Ureter (tissue), 1 donor: Measurements from ENCODE around the gene PNRC2. TPM values are rescaled to one million over a fixed set of nuclear protein-coding genes. Genes with fewer than 3 reads are reported as not detected.

Experiments
- DNase-seq: peaks from one replicate; pipeline ENCODE4 v3.0.0-alpha.2; 2020; ENCODE audit warnings: low spot score
- total RNA-seq: library from RNA; stranded (reverse); gene quantifications from one replicate; pipeline ENCODE4 v1.2.4, GENCODE V29; 2023
- donor health status: DM: yes; HTN: yes; CAD: no.

Gene PNRC2
- total RNA-seq = 101 TPM

- DNase-seq = peak; percentile 98
These were observed at the start of gene PNRC2 for GRCh38 chr1:23959461-23960290. TSS of gene PNRC2 (plus strand) at chr1:23959828. CDS start at chr1:23961458, 1,630 bp downstream.

DNA sequence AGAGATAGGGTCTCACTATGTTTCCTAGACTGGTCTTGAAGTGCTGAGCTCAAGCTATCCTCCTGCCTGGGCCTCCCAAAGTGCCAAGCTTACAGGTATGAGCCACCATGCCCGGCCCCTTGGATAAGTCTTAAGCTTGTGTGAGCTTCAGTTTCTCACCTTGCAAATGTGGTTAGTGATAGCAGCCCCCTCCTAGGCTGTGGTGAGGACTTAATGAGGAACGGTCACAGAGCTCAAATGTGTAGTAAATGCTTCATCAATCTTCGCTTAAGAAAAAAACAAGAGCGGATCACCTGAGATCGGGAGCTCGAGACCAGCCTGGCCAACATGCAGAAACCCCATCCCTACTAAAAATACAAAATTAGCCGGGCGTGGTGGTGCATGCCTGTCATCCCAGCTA, 49.5 kb upstream of the PNRC2 start:
- no peak for DNase-seq

GRCh38 chr1:23910553-23911246, 48.9 kb upstream of the PNRC2 start:
- DNase-seq = no peak

DNA sequence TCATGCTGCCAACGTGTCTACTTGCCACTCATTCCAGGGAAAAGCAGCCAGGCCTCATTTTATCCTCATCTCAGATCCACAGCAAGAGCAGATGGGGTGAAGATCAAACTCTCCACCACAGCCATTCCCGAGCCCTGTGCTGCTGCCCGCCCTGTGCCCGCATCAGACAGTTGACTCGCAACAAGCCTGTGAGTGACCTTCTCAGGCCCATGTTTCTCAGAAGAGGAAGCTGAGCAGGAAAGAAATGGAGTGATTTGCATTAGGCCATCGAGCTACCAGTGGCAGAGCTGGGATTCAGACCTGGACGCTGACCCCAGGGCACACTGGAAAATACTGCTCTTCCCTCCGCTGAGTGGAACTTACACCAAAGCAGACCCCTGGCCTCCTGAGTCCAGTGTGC, 47.7 kb upstream of the PNRC2 start:
- DNase-seq = no peak

DNA sequence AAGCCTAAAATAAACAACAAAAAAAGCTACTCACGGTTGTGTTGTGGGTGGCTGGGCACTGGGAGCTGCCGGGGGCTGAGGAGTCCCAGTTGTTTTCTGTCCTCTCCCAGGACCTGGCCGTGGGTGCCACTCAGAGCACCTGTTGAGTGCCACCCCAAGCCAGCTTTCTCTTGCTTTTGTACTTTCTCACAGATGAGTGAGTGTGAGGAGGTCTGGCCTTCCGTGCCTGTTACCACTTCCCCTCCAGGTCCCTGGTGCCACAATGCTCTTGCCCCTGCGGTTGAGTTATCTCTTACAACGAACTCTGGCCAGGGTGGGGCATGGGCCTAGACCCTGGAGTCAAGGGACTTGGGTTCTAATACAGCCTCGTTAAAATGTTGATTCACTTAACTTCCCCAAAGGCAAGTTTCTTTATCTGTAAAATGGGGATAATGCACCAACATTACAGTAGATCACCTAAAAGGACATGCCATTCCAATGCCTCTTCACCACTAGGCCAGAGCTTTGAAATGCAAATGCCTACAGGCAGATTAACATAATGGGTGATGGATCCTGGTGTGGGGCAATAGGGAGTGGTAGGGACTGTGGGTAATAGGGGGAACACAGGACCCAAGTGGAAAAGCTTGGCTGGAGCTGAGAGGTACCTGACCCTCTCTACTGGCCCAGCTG, 46.3 kb upstream of the PNRC2 start, which contains the start of gene CNR2:
TSS of gene CNR2 (minus strand) at position 151 of the 669 bp plus-strand sequence. CDS start 37,745 bp downstream, outside the sequence.
- no peak for DNase-seq

DNA sequence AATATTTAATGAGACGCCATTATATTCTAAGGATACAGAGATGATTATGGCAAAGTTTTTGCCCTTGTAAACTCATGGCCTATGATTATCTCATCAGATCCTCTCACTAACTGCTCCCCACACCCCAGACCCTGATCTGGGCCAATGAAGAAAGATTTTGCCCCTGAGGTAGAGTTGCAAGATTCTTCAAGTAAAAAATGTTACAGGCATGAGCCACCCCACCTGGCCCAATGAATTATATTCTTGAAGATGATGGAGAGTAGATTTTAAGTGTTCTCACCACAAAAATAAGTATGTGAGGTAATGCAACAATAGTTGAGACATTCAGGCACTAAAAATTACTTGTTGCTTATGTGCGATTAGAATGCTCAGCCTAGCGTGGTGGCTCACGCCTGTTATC, 44.7 kb upstream of the PNRC2 start:
- DNase-seq = no peak

DNA sequence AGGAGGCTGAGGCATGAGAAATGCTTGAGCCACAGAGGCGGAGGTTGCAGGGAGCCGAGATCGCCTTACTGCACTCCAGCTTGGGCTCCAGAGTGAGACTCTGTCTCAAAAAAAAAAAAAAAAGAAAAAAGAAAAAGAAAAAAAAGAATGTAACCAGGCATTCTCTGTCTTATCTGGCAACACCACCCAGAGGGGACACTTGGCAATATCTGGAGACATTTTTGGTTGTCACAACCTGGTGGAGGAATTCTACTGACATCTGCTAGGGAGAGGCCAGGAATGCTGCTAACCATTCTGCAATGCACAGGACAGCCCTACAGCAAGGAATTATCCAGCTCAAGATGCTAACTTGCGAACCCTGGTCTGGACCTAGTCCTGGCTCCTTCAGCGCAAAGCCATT, 44.2 kb upstream of the PNRC2 start:
- no peak for DNase-seq

DNA sequence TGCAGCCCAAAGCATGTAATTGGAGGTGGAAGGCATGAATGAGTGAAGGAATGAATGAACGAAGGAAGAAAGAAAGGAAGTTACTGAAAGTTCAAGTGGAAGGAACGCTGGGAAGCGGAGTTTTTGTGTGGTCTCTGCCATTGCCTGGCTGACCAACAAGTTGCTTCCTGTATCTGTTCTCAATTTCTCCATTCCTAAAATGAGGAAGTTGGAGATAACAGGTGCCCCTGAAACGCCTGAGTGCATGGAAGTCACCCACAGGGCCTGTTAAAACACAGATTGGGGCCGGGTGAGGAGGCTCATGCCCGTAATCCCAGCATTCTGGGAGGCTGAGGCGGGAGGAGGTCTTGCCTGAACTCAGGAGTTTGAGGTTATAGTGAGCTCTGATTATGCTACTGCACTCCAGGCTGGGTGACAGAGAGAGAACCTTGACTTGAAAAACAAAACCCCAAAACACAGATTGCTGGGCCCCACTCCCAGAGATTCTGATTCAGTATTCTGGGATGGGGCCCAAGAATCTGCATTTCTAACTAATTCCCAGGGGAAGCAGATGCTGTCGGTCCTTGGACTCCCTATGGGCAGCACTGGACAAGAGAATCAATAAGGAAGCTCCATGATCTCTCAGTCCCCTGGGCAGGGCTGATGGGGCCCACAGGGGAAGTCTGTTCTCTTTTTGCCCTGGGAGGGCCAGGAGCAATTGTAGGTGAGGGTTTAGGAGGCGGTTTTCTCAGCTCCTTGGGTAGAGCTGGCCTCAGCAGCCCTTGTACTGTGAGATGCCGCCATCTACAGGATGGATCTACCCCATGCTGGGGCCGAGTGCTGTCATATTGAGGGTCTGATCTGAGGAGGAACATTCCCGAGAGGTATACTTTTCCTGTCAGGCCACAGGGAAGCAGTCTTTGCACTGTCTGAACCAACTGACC, 43.2 kb upstream of the PNRC2 start:
- peak; percentile 77 for DNase-seq

- DNase-seq = no peak
These were observed 37.2 kb upstream of the PNRC2 start for GRCh38 chr1:23922321-23922943.

DNA sequence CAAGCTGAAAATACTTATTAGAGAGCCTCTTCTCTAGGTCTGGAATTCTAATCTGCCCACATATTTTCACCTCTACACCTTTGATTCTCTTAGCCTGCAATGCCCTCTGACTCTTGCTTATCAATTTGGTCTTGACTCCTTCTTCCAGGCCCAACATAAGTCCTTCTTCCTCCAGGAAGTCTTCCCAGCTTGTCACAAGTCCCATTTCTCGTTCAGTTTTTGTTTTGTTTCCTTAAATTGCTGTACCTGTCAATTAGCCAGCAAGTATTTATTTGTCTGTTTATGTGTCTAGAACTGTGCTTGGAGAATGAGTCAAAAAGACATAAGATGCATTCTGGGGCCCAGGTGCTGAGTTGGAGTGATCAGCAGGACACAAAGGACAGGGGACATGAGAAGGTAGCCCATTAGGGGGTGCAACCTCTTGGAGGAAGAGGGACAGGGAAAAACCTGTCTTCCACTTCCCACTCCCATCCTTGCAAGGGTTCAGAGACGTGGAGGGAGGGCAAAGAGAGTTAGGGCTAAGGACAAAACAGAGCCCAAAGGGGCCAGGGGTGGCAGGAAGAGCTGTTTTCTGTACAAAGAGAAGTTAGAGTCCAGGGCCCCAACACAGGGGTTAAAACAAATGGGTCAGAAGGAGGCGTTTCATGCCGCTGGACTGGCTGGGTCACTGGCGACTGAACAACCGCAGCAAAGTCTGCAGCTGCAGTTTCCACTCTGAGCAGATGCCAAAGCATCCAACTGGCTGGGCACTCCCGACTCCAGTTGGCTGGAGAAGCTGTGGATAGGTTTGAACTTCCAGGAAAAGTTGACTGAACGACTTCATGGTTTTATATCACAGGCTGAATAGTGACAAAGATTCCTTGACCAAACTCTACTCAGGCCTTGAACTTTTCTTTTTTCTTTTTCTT, 35.8 kb upstream of the PNRC2 start:
- no peak for DNase-seq

DNA sequence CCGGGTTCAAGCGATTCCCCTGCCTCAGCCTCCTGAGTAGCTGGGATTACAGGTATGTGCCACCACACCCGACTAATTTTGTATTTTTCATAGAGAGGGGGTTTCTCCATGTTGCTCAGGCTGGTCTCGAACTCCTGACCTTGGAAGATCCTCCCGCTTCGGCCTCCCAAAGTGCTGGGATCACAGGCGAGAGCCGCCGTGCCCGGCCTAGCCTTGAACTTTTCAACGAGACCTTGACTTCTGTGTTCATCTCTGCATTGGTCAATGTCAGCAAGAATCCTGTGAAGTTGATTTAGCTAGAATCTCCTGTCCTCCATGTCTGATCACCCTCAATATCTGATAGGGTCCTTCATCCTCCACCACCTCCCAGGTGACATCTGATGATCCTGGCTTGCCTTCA, 35.0 kb upstream of the PNRC2 start:
- no peak for DNase-seq

- no peak for DNase-seq
These were observed 34.3 kb upstream of the PNRC2 start for GRCh38 chr1:23925279-23925678.

DNA sequence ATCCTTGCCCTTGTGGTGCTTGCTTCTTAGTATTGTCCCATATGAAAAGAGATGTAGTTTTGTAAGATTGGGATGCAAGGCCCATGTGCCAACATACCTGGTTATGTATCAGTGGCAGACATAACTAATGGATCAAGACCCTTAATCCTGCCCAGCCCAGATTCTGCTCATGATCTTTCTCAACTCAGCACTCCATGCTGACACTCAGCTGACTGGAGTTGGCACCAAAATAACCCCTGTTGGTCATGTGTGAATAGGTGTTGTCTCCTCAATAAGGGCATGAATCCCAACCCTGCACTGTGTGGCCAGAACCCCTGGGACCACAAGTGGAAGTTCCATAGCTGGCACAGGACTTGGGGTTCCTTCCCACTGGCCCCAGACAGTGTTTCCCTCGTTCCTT, 32.5 kb upstream of the PNRC2 start:
- no peak for DNase-seq

DNA sequence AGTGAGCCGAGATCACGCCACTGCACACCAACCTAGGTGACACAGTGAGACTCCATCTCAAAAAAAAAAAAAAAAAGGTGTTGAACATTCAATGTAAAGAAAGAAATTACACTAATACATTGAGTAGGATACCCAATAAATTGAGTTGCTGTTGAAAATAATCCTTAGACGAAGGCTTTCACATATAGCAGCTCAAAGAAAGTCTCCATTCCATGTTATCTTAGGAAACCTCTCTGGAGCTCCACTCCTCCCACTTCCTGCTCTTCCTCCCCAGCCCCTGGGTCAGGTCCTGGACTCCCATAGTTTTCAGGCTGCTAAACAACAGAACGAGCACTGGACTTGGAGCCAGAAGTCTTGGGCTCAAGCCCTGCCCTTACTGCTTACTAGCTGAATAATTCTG, 30.8 kb upstream of the PNRC2 start:
- no peak for DNase-seq

GRCh38 chr1:23930270-23930669, 29.4 kb upstream of the PNRC2 start:
- DNase-seq = no peak

DNA sequence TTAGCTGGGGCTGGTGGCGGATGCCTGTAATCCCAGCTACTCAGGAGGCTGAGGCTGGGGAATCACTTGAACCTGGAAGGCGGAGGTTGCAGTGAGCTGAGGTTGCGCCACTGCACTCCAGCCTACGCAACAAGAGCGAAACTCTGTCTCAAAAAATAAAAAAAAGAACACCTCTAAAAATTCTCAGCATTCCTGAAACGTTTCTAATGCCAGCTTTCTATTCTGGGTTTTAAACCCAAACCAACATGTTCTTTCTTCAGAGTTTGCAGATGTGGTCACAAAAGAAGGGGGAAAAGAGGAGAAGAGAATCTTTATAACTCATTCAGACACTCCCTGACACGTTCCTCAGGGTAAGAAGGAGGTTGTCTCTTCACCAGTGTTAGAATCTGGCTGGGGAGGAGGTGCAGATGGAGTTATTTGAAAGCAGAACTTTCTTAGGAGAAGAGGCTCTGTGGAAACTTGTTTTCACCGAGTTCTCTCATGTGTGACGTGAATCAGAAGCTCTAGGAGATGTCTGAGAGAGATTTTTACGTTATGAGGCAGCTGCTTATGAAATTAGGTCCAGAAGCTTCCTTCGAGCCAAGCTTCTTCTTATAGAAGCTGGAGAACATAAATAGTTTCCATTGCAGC, 28.7 kb upstream of the PNRC2 start:
- DNase-seq = no peak

DNA sequence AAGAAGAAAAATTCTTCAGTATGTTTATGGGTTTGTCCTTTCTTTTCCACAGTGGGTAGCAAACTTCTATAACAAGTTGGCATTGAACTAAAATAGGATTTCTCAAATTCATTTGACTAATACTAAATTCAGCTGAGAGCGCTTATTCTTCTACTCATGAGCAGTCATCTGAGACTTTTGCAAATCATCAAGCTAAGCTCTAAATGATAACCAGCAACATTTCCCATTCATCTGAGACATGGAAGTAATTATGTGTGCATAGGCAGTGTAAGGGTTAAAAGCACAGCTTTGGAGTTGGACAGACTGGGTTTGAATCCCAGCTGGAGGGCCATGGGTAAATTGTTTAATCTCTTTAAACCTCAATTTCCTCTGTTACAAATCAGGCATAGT, 28.1 kb upstream of the PNRC2 start:
- no peak for DNase-seq

DNA sequence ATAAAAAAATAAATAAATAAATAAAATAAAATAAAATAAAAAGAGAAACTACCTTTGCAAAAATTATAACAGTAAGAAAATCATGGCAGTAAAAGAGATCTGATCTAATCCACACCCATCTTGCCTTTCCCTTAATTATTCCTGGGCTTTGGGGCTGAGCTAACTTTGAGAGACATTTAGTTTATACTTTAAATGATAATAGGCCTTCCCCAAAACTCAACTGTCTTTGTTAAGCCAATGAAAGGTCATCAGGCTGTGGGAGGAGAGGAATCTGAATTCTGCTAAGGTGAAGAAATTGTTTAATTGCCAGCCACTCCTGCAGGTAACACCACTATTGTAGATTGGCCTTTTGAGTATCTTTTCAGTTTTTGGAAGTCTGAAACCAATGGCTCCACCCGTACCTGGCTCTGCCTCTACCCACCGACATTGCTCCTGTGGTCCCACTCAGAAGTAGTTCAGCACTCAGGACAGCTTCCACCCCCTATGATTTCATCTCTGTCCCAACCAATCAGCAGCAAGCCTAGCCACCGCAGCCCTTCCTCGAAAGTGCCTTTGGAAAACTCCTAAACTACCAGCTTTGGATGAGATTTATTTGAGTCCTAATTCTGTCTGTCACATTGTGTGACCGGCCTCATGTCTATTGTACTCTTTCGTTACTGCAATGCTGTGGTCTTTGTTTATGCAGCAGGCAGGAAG, 23.0 kb upstream of the PNRC2 start:
- no peak for DNase-seq

DNA sequence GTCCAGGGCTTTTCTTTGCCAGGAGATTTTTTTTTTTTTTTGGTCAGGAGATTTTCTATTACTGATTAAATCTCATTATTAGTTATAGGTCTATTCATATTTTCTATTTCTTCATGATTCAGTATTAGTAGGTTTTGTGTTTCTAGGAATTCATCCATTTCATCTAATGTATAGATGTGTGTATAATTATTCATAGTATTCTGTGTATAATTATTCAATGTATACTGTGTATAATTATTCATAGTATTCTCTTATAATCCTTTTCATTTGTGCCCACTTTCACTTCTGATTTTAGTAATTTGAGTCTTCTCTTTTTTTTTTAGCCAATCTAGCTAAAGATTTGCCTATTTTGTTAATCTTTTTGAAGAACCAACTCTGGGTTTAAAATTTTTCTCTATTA, 12.3 kb upstream of the PNRC2 start:
- DNase-seq = no peak
